Type B pancreatic cell (in vitro differentiated cells): ENCODE measurements around the gene AFDN. TPM values are rescaled to one million over a fixed set of nuclear protein-coding genes. Genes with fewer than 3 reads are reported as not detected.
A peak's percentile ranks its signal among the peaks of the same experiment; 100 is the strongest.

Experiments used
- DNase-seq: peaks from one replicate; pipeline ENCODE4 v3.0.0; 2021; ENCODE audit warnings: mixed read lengths; ENCODE audit not compliant: unreplicated experiment; ENCODE audit errors: extremely low spot score
- H3K27ac Mint-ChIP-seq: 2 replicates; pipeline ENCODE4 v1.8.0; 2021; ENCODE audit warnings: mild to moderate bottlenecking, mixed read lengths
- H3K27me3 Mint-ChIP-seq: 2 replicates; pipeline ENCODE4 v1.8.0; 2021; ENCODE audit warnings: mixed read lengths
- H3K36me3 Mint-ChIP-seq: 2 replicates; pipeline ENCODE4 v1.8.0; 2021; ENCODE audit warnings: mixed read lengths
- H3K4me1 Mint-ChIP-seq: one replicate; pipeline ENCODE4 v1.8.0; 2021; ENCODE audit warnings: mixed read lengths; ENCODE audit not compliant: unreplicated experiment
- H3K4me3 Mint-ChIP-seq: 2 replicates; pipeline ENCODE4 v1.8.0; 2021; ENCODE audit warnings: mild to moderate bottlenecking, mixed read lengths
- H3K9me3 Mint-ChIP-seq: 2 replicates; pipeline ENCODE4 v1.8.0; 2021; ENCODE audit warnings: mixed read lengths
- long read RNA-seq: library from polyadenylated mRNA; unstranded; transcript quantifications from one replicate; pipeline ENCODE4 v2.0.0, GENCODE V29; 2020
- total RNA-seq: library from RNA; stranded (reverse); gene quantifications from 2 replicates; pipeline ENCODE4 v1.2.1, GENCODE V29; 2021; ENCODE audit warnings: low replicate concordance
- TF ChIP-seq, protein P1 (sequence below): fragments of 200-600 bp; sonication (generic); conservative IDR thresholded peaks from 2 replicates; pipeline ENCODE4 v1.5.0; 2021; ENCODE audit warnings: antibody characterized with exemption, mild to moderate bottlenecking

Gene AFDN, protein sequence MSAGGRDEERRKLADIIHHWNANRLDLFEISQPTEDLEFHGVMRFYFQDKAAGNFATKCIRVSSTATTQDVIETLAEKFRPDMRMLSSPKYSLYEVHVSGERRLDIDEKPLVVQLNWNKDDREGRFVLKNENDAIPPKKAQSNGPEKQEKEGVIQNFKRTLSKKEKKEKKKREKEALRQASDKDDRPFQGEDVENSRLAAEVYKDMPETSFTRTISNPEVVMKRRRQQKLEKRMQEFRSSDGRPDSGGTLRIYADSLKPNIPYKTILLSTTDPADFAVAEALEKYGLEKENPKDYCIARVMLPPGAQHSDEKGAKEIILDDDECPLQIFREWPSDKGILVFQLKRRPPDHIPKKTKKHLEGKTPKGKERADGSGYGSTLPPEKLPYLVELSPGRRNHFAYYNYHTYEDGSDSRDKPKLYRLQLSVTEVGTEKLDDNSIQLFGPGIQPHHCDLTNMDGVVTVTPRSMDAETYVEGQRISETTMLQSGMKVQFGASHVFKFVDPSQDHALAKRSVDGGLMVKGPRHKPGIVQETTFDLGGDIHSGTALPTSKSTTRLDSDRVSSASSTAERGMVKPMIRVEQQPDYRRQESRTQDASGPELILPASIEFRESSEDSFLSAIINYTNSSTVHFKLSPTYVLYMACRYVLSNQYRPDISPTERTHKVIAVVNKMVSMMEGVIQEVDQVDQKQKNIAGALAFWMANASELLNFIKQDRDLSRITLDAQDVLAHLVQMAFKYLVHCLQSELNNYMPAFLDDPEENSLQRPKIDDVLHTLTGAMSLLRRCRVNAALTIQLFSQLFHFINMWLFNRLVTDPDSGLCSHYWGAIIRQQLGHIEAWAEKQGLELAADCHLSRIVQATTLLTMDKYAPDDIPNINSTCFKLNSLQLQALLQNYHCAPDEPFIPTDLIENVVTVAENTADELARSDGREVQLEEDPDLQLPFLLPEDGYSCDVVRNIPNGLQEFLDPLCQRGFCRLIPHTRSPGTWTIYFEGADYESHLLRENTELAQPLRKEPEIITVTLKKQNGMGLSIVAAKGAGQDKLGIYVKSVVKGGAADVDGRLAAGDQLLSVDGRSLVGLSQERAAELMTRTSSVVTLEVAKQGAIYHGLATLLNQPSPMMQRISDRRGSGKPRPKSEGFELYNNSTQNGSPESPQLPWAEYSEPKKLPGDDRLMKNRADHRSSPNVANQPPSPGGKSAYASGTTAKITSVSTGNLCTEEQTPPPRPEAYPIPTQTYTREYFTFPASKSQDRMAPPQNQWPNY (N-terminal part only)
- total RNA-seq = 140 and 154 TPM in 2 replicates
- long read RNA-seq, partial matches to known transcripts = 6 of 15 reads
- long read RNA-seq, other reads (novel, unspliced or antisense) = 5 of 15 reads

DNA sequence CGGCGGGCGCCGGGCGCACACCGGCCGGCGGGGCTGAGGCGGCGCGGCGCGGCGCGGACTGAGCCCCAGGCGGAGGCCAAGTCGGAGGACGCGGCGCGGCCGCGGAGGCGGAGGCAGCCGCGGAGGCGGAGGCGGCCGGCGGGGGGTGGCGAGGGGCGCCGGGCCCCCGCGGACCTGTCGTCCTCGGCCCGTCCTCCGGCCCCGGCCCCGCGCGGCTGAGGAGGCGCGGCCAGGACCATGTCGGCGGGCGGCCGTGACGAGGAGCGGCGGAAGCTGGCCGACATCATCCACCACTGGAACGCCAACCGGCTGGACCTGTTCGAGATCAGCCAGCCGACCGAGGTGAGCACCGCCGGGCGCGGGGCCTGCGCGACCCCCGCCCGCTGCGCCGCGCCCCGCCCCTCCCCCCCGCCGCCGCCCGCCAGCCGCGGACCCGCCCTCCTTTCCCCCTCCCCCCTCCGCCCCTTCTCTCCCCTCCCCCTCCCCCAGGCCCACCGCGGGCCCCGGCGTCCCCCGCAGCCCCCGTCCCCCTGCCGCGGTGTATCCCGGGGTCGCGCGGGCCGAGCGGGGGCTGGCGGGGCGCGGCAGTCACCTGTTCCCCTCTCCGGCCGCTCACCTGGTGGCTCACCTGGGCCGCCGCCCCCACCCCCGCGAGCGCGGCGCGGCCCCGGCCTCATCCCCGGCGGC lies at the start of gene AFDN:
Gene AFDN, plus strand, starts transcription at position 16 of the 687 bp plus-strand sequence. Its CDS starts 222 bp downstream, at position 238.
- peak within 1 kb of the TSS; percentile 98 for H3K4me3 Mint-ChIP-seq
- peaks cover 40% of the 10 kb centered on the region for H3K4me1 Mint-ChIP-seq
- DNase-seq = peak; percentile 77

DNA sequence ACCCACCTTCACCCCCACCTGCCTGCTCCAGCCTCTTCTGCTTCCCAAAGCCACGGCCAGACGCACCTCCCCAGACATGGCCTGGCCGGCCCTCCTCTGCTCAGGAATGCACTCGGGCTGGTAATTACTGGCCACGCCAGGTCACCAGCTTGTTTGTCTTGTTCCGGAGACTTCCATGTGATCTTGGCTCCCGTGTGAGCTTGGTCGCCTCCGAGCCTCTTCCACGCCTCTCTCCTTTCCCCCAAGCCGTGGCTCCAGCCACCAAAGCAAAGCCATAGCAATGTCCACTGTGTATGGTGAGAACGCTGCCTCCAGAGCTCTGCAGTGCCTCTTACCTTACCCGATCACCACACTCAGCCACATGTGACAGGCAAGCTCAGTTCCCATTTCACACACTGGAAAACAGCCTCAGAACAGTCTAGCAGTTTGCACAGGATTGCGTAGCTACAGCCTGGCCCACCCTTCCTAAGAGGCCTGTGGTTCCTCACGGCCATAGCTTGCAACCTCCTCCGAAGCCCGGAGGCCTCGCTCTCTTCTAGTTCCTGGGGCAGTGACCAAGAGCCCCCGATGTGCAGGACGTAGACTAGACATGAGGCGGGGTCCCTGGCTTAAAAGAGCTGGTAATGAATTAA lies 48.1 kb upstream of the AFDN start:
- Mint-ChIP-seq H3K27me3 (peaks cover 3% of the 10 kb centered on the region), H3K27ac (peak overlapping the region; percentile 73), H3K9me3 (no peaks in the 10 kb centered on the region)

More for the DNA sequence above, at the start of gene AFDN:
- TF ChIP-seq, protein P1, sequence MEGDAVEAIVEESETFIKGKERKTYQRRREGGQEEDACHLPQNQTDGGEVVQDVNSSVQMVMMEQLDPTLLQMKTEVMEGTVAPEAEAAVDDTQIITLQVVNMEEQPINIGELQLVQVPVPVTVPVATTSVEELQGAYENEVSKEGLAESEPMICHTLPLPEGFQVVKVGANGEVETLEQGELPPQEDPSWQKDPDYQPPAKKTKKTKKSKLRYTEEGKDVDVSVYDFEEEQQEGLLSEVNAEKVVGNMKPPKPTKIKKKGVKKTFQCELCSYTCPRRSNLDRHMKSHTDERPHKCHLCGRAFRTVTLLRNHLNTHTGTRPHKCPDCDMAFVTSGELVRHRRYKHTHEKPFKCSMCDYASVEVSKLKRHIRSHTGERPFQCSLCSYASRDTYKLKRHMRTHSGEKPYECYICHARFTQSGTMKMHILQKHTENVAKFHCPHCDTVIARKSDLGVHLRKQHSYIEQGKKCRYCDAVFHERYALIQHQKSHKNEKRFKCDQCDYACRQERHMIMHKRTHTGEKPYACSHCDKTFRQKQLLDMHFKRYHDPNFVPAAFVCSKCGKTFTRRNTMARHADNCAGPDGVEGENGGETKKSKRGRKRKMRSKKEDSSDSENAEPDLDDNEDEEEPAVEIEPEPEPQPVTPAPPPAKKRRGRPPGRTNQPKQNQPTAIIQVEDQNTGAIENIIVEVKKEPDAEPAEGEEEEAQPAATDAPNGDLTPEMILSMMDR = no peak
- Mint-ChIP-seq H3K27me3 (peaks cover 13% of the 10 kb centered on the region), H3K36me3 (no peaks in the 10 kb centered on the region), H3K9me3 (no peaks in the 10 kb centered on the region), H3K27ac (peak within 1 kb of the TSS; percentile 95)

DNA sequence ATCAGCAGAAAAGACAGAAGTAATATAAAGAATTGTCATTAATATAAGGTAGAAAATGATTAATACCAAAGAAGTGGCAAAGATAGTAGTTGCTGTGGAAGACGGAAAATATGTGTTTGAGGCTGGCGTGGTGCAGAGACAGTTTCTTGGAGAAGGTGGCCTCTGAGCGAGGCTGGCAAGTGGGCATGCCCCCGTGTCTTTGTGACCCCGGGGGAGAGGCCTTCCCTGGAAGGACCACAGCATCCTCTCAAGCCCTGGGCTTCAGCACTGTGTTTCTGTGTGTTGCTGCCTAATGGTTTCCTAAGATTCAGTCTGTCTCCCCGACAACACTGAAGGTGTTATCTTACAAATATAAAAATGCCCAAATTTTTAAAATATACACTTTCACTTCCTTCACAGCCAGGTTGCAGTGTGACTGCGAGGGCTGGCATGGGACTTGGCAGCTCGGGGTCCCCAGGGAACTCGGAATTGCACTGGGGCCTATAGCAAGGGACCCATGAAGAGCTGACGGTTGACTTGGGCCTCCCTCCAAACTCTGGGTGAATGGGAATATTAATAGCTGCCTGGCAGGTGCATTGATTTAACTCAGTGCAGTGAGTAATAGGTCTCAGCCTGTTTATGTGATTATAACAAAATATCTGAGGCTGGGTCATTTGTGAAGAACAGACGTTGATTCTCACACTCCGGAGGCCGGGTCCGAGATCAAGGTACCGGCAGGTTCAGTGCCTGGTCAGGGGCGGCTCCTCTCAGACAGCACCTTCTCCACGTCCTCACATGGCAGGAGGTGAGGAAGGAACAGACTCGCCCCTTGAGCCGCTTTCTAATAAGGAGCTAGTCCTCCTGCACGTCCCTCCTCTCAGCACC lies 47.4 kb upstream of the AFDN start:
- Mint-ChIP-seq H3K4me1 (peaks cover 12% of the 10 kb centered on the region), H3K36me3 (no peaks in the 10 kb centered on the region), H3K4me3 (no peak overlapping the region), H3K27ac (peak overlapping the region; percentile 73), H3K9me3 (no peaks in the 10 kb centered on the region), H3K27me3 (peaks cover 3% of the 10 kb centered on the region)
- DNase-seq = no peak
- TF ChIP-seq, protein P1 = no peak

More for the DNA sequence above, 48.1 kb upstream of the AFDN start:
- Mint-ChIP-seq H3K4me1 (peaks cover 12% of the 10 kb centered on the region), H3K36me3 (no peaks in the 10 kb centered on the region), H3K4me3 (peak overlapping the region; percentile 45)
- no peak for DNase-seq
- TF ChIP-seq, protein P1 = no peak

DNA sequence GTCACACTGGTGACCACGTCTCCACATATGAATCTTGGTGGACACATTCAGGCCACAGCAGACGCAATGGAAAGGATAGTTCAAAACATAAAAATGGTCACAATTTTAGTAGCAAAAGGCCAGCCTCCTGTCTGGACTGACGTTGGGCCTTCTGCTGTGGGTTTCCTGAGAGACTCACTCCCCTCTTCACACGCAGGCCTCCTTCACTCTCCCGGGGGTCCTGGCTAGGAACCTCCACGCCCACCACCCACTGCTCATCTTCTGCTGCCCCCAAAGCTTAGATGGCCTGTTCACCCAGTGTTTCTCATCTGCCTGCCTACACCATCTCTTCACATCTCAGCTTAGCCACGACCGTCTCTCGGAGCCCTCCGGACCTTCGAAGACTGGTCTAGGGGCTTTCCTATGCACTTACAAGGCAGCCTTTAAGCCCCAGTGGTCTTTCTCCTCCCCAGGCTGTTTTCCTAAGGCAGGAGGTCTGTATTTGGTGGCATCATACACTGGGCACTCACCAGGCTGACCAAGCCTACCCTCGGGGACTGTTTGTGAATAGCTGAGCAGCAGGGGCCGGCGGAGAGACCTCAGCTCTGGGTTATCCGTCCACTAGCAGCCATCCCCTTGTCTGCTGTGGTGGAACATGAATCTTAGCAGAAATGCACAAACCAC lies 46.6 kb upstream of the AFDN start:
- no peak for DNase-seq
- Mint-ChIP-seq H3K27ac (no peak overlapping the region), H3K4me3 (no peak overlapping the region), H3K36me3 (no peaks in the 10 kb centered on the region), H3K4me1 (peaks cover 12% of the 10 kb centered on the region), H3K27me3 (peaks cover 3% of the 10 kb centered on the region), H3K9me3 (no peaks in the 10 kb centered on the region)
- TF ChIP-seq, protein P1 = no peak
